ENCODE data around the gene CROCC2. TPM values are rescaled to one million over a fixed set of nuclear protein-coding genes. Genes with fewer than 3 reads are reported as not detected.

Gene CROCC2
- total RNA-seq, 1 donor from 2014 or later = 0.23 TPM

- peak; percentile 50 for DNase-seq (ENCODE audit: low spot score)
Measured at GRCh38 chr2:240921311-240921994, 15.3 kb downstream of the CROCC2 start.

GRCh38 chr2:240921995-240922244 lies 15.8 kb downstream of the CROCC2 start:
- peak; percentile 42 for DNase-seq (ENCODE audit: low spot score)

GRCh38 chr2:240922245-240922981 lies 16.3 kb downstream of the CROCC2 start:
- DNase-seq (ENCODE audit: low spot score) = peak; percentile 41

- no peak for DNase-seq (ENCODE audit: low spot score)
Measured at GRCh38 chr2:240922982-240923537, 16.9 kb downstream of the CROCC2 start.

GRCh38 chr2:240925191-240925567 lies 19.0 kb downstream of the CROCC2 start:
- DNase-seq (ENCODE audit: low spot score) = peak; percentile 42

GRCh38 chr2:240925568-240926515 lies 19.7 kb downstream of the CROCC2 start:
- DNase-seq (ENCODE audit: low spot score) = peak; percentile 42

GRCh38 chr2:240926516-240927389 lies 20.6 kb downstream of the CROCC2 start:
- DNase-seq (ENCODE audit: low spot score) = peak; percentile 37

- DNase-seq (ENCODE audit: low spot score) = no peak
Measured at GRCh38 chr2:240927390-240927781, 21.2 kb downstream of the CROCC2 start.

GRCh38 chr2:240928476-240929363 lies 22.6 kb downstream of the CROCC2 start:
- DNase-seq (ENCODE audit: low spot score) = no peak

GRCh38 chr2:240929364-240930095 lies 23.4 kb downstream of the CROCC2 start:
- DNase-seq (ENCODE audit: low spot score) = no peak

GRCh38 chr2:240930096-240930630 lies 24.0 kb downstream of the CROCC2 start:
- peak; percentile 33 for DNase-seq (ENCODE audit: low spot score)

- DNase-seq (ENCODE audit: low spot score) = peak; percentile 27
Measured at GRCh38 chr2:240930631-240931318, 24.6 kb downstream of the CROCC2 start.

GRCh38 chr2:240931319-240931949 lies 25.3 kb downstream of the CROCC2 start:
- peak; percentile 38 for DNase-seq (ENCODE audit: low spot score)

GRCh38 chr2:240932001-240932723 lies 26.0 kb downstream of the CROCC2 start:
- peak; percentile 29 for DNase-seq (ENCODE audit: low spot score)

- DNase-seq (ENCODE audit: low spot score) = no peak
Measured at GRCh38 chr2:240932724-240933047, 26.6 kb downstream of the CROCC2 start.

- peak; percentile 39 for DNase-seq (ENCODE audit: low spot score)
Measured at GRCh38 chr2:240933048-240933965, 27.2 kb downstream of the CROCC2 start.
